VCaP (cell line): ENCODE data around the gene SPACA7.

Experiments used
- H3K27ac ChIP-seq: fragments of 450-650 bp; 2 replicates; pipeline ENCODE4 v1.5.1; 2017
- TF ChIP-seq, protein P1 (sequence below): fragments of 450-650 bp; conservative IDR thresholded peaks from 2 replicates; pipeline ENCODE4 v1.5.1; 2017; ENCODE audit warnings: mild to moderate bottlenecking, moderate library complexity

The SPACA7 gene

DNA sequence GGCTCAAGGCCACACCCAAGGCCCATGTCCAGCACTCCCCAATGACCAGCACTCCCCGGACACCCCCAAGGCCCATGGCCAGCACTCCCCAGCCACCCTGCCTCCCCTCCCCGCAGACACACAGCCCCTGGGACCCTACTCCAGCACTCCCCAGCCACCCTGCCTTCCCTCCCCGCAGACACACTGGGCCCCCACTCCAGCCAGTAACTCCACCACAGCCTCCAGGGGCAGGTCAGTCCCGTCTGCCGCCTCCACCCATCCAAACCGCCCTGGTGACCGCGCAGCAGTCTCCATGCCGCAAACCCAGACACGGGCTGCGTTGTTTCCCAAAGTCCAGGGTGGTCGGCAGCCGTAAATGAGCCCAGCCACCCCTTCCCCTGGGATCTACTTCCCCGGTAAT lies 70.7 kb downstream of the SPACA7 start:
- TF ChIP-seq, protein P1, sequence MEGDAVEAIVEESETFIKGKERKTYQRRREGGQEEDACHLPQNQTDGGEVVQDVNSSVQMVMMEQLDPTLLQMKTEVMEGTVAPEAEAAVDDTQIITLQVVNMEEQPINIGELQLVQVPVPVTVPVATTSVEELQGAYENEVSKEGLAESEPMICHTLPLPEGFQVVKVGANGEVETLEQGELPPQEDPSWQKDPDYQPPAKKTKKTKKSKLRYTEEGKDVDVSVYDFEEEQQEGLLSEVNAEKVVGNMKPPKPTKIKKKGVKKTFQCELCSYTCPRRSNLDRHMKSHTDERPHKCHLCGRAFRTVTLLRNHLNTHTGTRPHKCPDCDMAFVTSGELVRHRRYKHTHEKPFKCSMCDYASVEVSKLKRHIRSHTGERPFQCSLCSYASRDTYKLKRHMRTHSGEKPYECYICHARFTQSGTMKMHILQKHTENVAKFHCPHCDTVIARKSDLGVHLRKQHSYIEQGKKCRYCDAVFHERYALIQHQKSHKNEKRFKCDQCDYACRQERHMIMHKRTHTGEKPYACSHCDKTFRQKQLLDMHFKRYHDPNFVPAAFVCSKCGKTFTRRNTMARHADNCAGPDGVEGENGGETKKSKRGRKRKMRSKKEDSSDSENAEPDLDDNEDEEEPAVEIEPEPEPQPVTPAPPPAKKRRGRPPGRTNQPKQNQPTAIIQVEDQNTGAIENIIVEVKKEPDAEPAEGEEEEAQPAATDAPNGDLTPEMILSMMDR: no peak
- no peak overlapping the region for H3K27ac ChIP-seq

DNA sequence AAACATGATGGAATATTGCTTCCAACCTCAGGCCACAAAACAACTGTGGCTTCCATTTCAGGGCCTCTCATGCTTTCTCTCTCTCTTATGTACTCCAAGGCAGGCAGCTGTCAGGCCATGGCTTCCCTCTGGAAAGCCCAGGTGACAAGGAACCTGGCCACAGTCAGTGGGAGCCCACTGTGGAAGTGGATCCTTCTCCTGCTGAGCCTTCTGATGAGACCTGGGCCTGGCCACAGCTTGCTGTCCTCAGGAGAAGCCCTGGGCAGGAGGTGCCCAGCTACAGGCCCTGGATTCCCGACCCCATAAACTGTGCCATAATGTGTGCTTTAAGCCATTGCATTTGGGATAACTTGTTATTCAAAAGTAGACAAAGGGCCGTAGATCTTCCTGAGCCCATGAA lies 71.2 kb downstream of the SPACA7 start:
- TF ChIP-seq, protein P1: no peak
- no peak overlapping the region for H3K27ac ChIP-seq

DNA sequence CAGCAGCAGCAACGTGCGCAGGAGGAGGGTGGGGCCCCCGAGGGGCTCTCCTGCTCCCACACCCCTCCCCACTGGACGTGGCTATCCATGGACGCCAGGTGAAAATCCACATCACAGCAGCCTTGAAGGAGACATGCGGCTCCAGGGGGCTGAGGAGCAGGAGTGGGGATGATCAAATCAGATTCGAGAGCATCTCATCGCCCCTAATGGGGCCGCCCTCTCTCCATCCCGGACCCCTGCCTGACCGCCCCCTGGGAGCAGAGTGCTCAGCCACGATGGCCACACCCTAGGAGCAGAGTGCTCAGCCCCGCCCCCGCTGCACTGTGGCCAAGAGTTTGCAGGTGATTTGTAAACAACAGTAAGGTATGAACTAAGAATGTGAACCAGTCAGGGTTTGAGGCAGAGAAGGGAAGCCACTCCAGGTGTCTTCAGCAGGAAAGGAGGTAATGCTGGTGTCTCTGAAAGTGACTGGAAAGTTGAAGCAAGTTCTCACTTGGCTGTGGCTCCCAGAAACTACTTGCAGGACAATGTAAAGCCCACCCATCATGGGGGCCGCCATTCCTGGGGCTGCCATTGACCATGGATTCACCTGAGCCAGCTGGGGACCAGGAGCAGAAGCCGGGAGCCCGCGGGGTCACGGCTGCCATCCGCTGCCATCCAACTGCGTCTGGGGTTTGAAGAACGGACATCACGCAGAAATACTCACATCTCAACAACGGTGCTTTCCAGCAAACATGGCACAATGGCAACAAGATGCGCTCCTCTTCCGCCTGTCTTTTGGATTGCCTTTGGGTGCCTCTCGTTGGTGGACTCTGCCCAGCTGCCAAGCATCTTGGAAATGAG lies 71.8 kb downstream of the SPACA7 start:
- H3K27ac ChIP-seq: no peak overlapping the region
- TF ChIP-seq, protein P1: no peak

DNA sequence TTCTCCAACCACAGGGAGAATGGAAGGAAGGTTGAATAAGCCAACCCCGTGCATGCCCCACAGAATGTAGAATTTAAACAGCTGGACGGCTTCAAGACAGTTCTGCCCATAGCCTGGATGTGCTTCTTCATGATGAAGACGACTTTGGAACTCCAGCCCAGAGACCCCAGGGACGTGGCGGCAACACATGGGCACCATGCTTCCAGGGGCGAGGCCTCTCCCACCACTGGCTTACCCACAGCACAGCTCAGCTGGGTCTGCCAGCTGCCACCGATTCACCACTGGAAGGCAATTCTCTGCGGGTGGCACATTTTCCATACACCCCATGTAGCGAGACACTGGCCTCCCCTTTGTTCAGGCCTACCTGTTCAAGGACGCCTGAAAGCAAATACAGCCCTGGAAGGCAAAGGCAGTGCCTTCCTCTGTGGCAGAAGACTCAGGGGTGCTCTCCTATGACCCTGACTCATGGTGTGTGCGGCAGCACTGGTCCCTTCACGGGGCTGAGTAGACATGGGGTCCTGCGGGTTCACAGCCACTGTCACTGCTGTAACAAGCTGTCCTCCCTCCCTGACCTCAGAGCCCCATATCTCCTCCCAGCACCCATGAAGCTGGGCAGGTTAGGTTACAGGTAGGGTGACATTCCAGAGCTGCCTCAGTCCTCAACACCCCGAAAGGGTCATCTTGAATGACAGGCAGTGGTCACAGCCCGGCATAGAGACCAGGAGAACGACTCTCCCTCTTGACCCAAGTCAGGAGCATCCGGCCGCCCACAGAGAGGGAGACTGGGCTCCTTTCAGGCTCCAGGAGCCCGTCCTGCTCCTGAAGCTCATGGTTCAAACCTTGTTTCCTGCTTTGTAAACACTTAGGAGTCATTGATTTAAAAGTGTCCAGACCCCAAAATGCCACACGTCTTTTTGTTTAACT lies 72.7 kb downstream of the SPACA7 start:
- TF ChIP-seq, protein P1: no peak
- H3K27ac ChIP-seq: no peak overlapping the region

DNA sequence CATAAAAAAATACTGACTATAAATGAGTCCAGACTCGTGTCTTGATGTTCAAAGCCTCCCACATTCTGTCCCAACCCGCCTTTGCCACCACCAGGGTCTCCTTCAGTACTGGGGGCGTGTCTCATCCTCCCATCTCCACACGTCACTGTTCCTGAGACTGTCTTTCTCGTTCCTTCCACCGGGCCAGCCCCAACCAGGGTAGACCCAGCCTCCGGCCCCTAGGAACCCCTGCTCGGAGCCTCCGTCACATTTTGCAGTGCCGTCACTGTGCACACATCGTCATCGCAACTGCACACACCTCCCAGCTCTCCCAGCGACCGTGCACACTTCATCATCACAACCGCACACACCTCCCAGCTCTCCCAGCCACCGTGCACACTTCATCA lies 73.4 kb downstream of the SPACA7 start:
- no peak overlapping the region for H3K27ac ChIP-seq
- TF ChIP-seq, protein P1: no peak

DNA sequence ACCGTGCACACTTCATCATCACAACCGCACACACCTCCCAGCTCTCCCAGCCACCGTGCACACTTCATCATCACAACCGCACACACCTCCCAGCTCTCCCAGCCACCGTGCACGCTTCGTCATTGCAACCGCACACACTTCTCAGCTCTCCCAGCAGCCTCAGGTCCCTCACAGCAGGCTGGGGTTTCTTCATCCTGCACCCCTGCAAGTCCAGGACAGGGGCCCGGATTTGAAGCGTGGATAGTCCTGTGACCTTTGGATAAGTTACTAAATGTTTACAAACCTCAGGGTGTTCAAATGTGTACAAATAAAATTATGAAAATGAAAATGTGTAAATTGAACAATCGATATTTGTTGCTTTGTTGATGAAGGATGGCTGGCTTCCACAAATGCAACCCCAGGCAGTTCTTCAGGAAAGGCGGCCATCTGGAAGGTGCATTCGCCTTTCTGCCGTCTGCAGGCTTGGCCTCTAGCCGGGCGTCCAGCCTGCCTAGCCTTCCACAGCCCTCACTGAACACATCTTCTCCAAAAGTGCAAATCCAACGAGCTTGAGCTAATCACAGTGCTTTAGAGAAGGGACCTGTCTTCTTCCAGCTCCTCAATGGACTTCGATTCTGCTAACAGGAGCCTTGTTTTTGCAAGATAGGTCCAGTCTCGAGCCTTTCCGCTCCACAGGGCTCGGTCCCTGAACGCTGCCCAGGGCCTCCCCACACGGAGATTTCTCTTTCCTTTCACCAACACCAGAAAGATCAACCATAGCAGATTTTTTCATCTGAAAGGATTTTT lies 74.2 kb downstream of the SPACA7 start:
- no peak overlapping the region for H3K27ac ChIP-seq
- TF ChIP-seq, protein P1: no peak

DNA sequence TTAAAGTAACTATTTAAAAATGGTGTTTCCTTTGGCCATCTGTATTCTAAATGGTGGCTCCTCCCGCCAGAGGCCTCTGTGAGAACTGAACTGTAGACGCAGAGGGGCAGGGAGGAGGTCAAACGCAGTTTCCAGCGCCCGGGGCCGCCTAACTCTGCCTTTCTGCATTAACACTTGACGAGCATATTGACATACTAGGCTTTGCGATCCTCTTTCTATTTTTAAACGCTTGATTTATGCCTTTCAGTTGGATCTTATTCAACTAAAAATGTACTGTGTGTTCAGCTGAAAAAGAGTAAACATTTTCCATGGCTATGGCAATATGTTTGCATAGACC lies 74.7 kb downstream of the SPACA7 start:
- H3K27ac ChIP-seq: no peak overlapping the region
- TF ChIP-seq, protein P1: no peak
